SJSA1 (cell line): ENCODE data around the gene CD300C. TPM values are rescaled to one million over a fixed set of nuclear protein-coding genes. Genes with fewer than 3 reads are reported as not detected.

Source experiments
- DNase-seq, 2 experiments: peaks; one replicate each; pipeline ENCODE4 v3.0.0-alpha.2; 2015 to 2020; ENCODE audit warnings: low spot score in 2 of 2, low read depth in 1 of 2
- H3K27ac ChIP-seq: fragments of 250-450 bp; sonication (Bioruptor Pico); 2 replicates; pipeline ENCODE4 v1.5.1; 2020; ENCODE audit warnings: mild to moderate bottlenecking, moderate library complexity
- H3K27me3 ChIP-seq: fragments of 250-450 bp; sonication (Bioruptor Pico); replicated peaks from 2 replicates; pipeline ENCODE4 v1.5.1; 2020; ENCODE audit warnings: mild to moderate bottlenecking, moderate library complexity
- H3K36me3 ChIP-seq: fragments of 250-450 bp; sonication (Bioruptor Pico); 2 replicates; pipeline ENCODE4 v1.5.1; 2020; ENCODE audit warnings: mild to moderate bottlenecking
- H3K4me1 ChIP-seq: fragments of 250-450 bp; sonication (Bioruptor Pico); replicated peaks from 2 replicates; pipeline ENCODE4 v1.6.1; 2021; ENCODE audit warnings: mild to moderate bottlenecking
- H3K4me3 ChIP-seq: fragments of 250-450 bp; sonication (Bioruptor Pico); 2 replicates; pipeline ENCODE4 v1.5.1; 2020; ENCODE audit warnings: mild to moderate bottlenecking
- H3K9me3 ChIP-seq: fragments of 250-450 bp; sonication (Bioruptor Pico); replicated peaks from 2 replicates; pipeline ENCODE4 v1.5.1; 2020; ENCODE audit warnings: mild to moderate bottlenecking
- total RNA-seq: library from RNA; depleted of rRNA; stranded (reverse); fragments of >200 nt; shearing (Covaris generic); gene quantifications from 2 replicates; pipeline ENCODE4 v1.2.3, GENCODE V29; 2014

Gene CD300C
- total RNA-seq, 1 experiment from 2014 or later, result not detected

- DNase-seq, result no peak
- no peaks in the 10 kb centered on the region for H3K4me1 ChIP-seq
- H3K27me3 ChIP-seq, result peaks cover 50% of the 10 kb centered on the region
- no peak overlapping the region for H3K27ac ChIP-seq
- H3K4me3 ChIP-seq, result no peak overlapping the region
- no peaks in the 10 kb centered on the region for H3K36me3 ChIP-seq
- H3K9me3 ChIP-seq, result no peaks in the 10 kb centered on the region
Measured at GRCh38 chr17:74550602-74551001, 4.7 kb upstream of the CD300C start.

GRCh38 chr17:74549343-74549742 lies 3.4 kb upstream of the CD300C start:
- Histone ChIP-seq H3K27me3 (peaks cover 52% of the 10 kb centered on the region), H3K4me3 (no peak overlapping the region), H3K36me3 (no peaks in the 10 kb centered on the region), H3K27ac (no peak overlapping the region), H3K4me1 (no peaks in the 10 kb centered on the region), H3K9me3 (no peaks in the 10 kb centered on the region)
- DNase-seq, result no peak

GRCh38 chr17:74547736-74548135 lies 1.8 kb upstream of the CD300C start:
- no peak overlapping the region for H3K27ac ChIP-seq
- no peak overlapping the region for H3K4me3 ChIP-seq
- DNase-seq, result no peak
- no peaks in the 10 kb centered on the region for H3K4me1 ChIP-seq
- H3K36me3 ChIP-seq, result no peaks in the 10 kb centered on the region
- H3K27me3 ChIP-seq, result peaks cover 60% of the 10 kb centered on the region
- no peaks in the 10 kb centered on the region for H3K9me3 ChIP-seq

GRCh38 chr17:74547264-74547663 lies 1.3 kb upstream of the CD300C start:
- no peak overlapping the region for H3K27ac ChIP-seq
- H3K9me3 ChIP-seq, result no peaks in the 10 kb centered on the region
- DNase-seq, result no peak
- H3K36me3 ChIP-seq, result no peaks in the 10 kb centered on the region
- H3K4me1 ChIP-seq, result no peaks in the 10 kb centered on the region
- peaks cover 61% of the 10 kb centered on the region for H3K27me3 ChIP-seq
- H3K4me3 ChIP-seq, result no peak overlapping the region

- no peak for DNase-seq
- no peak overlapping the region for H3K4me3 ChIP-seq
- H3K36me3 ChIP-seq, result no peaks in the 10 kb centered on the region
Measured at GRCh38 chr17:74546586-74546985, 671 bp upstream of the CD300C start.

GRCh38 chr17:74544991-74545842 lies 698 bp downstream of the CD300C start:
- Histone ChIP-seq H3K4me3 (no peak overlapping the region), H3K36me3 (no peaks in the 10 kb centered on the region), H3K27ac (no peak overlapping the region), H3K27me3 (peaks cover 66% of the 10 kb centered on the region), H3K9me3 (no peaks in the 10 kb centered on the region), H3K4me1 (no peaks in the 10 kb centered on the region)
- no peak for DNase-seq

More at GRCh38 chr17:74546586-74546985, 671 bp upstream of the CD300C start:
- Histone ChIP-seq H3K4me1 (no peaks in the 10 kb centered on the region), H3K27ac (no peak overlapping the region), H3K27me3 (peaks cover 64% of the 10 kb centered on the region), H3K9me3 (no peaks in the 10 kb centered on the region)

- H3K4me3 ChIP-seq, result no peak overlapping the region
- H3K9me3 ChIP-seq, result 0 out of 2 replicates have a peak, but pooled peaks cover 2% of the 10 kb centered on the region
- H3K27ac ChIP-seq, result no peak overlapping the region
- peaks cover 68% of the 10 kb centered on the region for H3K27me3 ChIP-seq
- no peaks in the 10 kb centered on the region for H3K36me3 ChIP-seq
- H3K4me1 ChIP-seq, result no peaks in the 10 kb centered on the region
- no peak for DNase-seq
Measured at GRCh38 chr17:74543891-74544760, 1.8 kb downstream of the CD300C start.

GRCh38 chr17:74543406-74543805 lies 2.5 kb downstream of the CD300C start:
- H3K36me3 ChIP-seq, result no peaks in the 10 kb centered on the region
- no peak overlapping the region for H3K27ac ChIP-seq
- peaks cover 63% of the 10 kb centered on the region for H3K27me3 ChIP-seq
- no peak overlapping the region for H3K4me3 ChIP-seq
- no peak for DNase-seq
- no peaks in the 10 kb centered on the region for H3K4me1 ChIP-seq
- 0 out of 2 replicates have a peak, but pooled peaks cover 2% of the 10 kb centered on the region for H3K9me3 ChIP-seq

- Histone ChIP-seq H3K27me3 (peaks cover 67% of the 10 kb centered on the region), H3K4me1 (no peaks in the 10 kb centered on the region), H3K9me3 (0 out of 2 replicates have a peak, but pooled peaks cover 2% of the 10 kb centered on the region), H3K27ac (no peak overlapping the region), H3K4me3 (no peak overlapping the region), H3K36me3 (no peaks in the 10 kb centered on the region)
- DNase-seq, result no peak
Measured at GRCh38 chr17:74542727-74543383, 3.1 kb downstream of the CD300C start.

GRCh38 chr17:74542166-74542565 lies 3.7 kb downstream of the CD300C start:
- Histone ChIP-seq H3K27ac (no peak overlapping the region), H3K4me3 (no peak overlapping the region), H3K36me3 (no peaks in the 10 kb centered on the region), H3K9me3 (0 out of 2 replicates have a peak, but pooled peaks cover 2% of the 10 kb centered on the region), H3K27me3 (peaks cover 73% of the 10 kb centered on the region), H3K4me1 (no peaks in the 10 kb centered on the region)
- no peak for DNase-seq

GRCh38 chr17:74541176-74542111 lies 4.5 kb downstream of the CD300C start:
- Histone ChIP-seq H3K27ac (no peak overlapping the region), H3K36me3 (no peaks in the 10 kb centered on the region), H3K27me3 (peaks cover 73% of the 10 kb centered on the region), H3K9me3 (0 out of 2 replicates have a peak, but pooled peaks cover 2% of the 10 kb centered on the region), H3K4me1 (no peaks in the 10 kb centered on the region), H3K4me3 (no peak overlapping the region)
- no peak for DNase-seq

- no peak for DNase-seq
- no peaks in the 10 kb centered on the region for H3K36me3 ChIP-seq
- H3K4me3 ChIP-seq, result no peak overlapping the region
- no peaks in the 10 kb centered on the region for H3K4me1 ChIP-seq
- H3K27ac ChIP-seq, result no peak overlapping the region
- H3K9me3 ChIP-seq, result 0 out of 2 replicates have a peak, but pooled peaks cover 2% of the 10 kb centered on the region
- peaks cover 72% of the 10 kb centered on the region for H3K27me3 ChIP-seq
Measured at GRCh38 chr17:74539281-74539820, 6.6 kb downstream of the CD300C start.
